KBM-7 (cell line): ENCODE data around the gene METTL16.

Experiments used
- DNase-seq: peaks from one replicate; pipeline ENCODE4 v3.0.0-alpha.2; 2015
- in situ Hi-C: fragments of 300-500 bp; cut with MboI; formaldehyde crosslinking; loops from 2 replicates; pipeline ENCODE4 v1.14.3; 2020; ENCODE audit warnings: low sequenced_read_pairs, low pct_unique_long_range_greater_than_20kb, mixed read lengths

The METTL16 gene

DNA sequence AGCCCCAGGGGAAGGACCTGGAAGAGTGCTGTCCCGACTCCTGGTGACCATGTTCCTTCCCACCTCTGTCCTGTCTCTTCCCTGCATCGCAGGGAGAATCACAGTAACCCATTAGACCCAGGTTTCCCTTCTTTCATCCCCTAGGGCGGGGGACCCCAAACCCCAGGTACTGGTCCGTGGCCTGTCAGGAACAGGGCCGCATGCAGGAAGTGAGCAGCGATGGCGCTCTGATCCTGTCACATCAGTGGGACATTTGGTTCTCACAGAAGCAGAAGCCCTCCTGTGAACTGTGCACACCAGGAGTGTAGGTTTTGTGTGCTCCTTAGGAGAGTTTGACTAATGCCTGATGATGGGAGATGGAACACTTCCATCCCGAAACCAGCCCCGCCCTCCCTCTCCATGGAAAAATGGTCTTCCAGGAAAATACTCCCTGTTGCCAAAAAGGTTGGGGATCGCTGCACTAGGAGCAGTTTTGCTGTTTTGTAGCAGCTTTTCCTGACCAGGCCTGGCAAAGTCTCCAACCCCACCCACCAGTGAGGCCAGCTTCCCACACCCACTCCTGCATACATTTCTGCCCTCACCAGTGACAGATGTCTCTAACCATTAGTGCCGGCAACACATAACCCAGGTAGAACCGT is 121.4 kb downstream of the METTL16 start:
- DNase-seq: no peak
- in situ Hi-C loops: no loop called here

- in situ Hi-C loops: no loop called here
- no peak for DNase-seq
Observed at GRCh38 chr17:2388683-2389055, 123.0 kb downstream of the METTL16 start.

DNA sequence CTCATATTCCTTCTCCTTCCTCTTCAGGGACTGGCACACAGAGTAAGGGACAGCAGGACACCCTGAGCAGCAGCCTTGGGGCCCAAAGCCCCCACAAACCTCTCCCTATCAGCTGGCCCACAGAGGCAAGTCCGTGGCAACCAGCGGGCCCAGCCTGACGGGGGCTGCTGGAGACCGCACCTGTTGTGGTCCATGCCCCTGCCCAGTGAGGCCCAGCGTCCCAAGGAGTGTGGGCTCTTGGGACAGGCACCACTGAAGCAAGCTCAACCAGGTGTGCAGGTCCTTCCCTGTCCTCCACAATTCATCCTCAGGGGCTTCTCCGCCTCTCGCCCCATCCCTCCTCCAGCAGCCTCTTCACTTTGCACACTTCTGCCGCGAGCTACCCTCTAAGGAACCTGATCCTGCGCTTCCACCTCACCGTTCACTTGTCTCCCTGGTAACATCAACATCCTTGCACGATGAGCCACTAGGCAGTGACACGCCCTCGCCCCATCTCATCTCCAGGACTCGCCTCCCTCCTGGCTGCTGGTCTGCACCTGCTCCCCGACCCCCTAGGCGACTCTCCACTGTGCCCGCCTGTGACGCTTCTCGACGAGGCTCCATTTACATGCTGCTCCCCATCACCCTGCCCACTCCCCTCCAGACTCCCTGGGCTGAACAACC is 123.5 kb downstream of the METTL16 start:
- in situ Hi-C loops: no loop called here
- no peak for DNase-seq

DNA sequence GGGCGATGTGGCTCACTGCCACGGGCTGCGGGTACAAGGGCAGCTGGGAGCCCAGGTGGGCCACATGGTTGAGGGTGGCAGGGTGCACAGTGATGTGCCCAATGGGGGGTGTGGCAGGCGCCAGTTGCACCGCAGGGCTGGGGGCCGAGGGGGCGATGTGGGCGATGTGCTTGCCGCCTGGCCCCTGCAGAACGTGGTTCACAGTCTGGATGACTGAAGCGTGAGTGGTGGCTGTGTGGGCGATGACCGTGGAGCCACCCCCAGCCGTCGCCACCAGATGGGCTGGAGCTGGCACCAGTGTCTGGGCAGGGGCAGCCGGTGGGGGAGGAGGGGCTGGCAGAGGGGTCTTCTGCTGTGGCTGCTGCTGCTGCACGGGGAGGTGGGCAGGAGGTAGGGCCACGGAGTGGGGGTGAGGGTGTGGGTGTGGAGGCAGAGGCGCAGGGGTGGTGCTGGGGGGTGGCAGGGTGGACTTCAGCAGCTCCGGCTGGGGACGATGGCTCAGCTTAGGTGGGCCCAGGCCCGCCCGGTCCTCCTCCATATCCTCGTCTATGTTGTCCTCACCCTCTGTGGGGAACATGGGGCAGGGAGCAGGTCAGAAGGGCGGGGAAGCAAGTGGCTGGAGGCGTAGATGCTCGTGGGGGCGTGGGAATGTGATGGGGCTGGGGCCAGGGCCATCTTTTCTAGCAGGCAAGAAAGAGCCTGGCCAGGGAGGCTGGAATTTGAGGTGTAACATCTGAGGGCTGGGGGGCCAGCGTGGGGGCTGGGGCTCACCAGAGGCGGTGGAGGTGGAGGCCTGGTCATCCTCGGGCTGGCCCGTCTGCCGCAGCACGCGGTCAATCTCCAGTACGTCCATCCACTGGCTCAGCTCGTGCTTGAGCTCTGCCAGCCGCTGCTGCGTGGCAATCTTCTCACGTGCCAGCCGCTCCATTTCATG is 124.3 kb downstream of the METTL16 start:
- in situ Hi-C loops: no loop called here
- DNase-seq: no peak

DNA sequence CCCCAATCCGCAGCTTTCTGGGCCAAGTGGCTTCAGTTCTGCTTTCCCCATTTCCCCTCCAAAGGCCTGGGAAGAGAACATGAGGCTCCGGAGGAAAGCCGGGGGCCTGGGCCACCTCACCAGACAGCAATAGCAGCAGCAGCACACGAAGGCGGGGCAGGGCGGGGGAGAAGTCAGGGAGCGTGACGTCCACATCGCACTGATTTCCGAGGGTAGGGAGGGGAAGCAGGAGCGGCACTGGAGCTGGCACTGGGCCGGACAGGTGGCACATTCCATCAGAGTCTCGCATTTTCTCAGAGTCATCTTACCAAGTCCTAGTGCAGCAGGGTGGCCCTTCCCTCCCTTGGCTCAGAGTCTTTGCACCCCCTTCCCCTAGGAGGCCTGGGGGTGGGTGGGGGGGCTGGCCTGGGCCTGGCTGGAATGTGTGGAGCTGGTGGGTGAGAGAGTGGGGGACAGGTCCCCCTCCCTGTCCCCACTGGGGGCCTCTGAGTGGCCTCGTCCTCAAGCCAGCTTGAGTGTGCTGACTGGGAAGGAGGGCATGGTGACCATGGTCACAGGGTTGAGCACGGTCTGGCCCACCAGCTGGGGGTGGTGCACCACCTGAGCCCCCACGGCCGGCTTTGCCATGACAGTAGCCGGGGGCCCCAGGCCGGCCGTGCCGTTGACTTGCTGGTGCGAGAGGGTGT is 125.1 kb downstream of the METTL16 start:
- in situ Hi-C loops: no loop called here
- DNase-seq: no peak

DNA sequence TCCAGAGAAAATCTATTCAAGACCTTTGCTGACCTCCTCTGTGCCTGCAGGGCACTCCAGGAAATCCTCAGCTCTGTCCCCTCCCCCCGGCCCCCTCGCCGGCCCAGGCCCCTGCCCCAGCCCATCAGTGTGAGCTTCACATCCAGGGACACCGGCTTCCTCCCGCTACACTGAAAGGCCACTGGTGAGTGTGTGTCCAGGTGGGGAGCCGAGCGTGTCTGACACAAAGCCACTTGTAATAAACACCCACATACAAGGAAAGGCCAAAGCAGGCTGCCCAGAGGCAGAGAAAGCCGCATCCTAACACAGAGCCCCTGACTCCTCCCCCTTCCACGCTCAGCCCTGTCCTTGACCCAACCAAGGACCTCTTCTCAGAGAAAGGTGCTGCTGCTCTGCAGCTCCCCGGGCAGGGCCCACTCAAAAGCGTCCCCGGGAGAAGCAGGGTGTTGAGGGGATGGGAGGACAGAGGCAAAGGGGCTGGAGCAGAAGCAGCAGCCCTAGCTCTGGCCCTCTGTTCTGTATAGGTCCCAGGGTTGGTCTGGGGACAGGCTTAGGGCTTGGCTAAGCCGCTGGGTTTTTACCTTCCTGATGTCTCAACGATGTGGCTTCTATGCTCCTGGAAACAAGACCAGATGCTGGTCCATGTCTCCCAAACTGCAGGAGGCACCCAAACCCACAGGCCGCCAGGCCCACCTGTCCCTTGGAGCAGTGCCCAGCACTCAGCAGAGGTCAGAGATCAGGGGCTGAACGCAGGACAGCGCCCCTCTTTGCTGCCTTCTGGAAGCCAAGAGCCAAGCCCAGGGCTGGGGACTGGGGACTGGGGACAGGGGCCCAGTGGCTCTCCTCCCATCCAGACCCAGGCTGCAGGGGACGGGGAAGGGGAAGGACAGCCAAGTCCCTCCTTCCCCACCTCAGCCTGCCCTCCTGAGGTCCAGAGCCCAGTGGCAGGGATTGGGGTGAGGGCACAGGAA is 126.2 kb downstream of the METTL16 start:
- DNase-seq: no peak
- in situ Hi-C loops: no loop called here

DNA sequence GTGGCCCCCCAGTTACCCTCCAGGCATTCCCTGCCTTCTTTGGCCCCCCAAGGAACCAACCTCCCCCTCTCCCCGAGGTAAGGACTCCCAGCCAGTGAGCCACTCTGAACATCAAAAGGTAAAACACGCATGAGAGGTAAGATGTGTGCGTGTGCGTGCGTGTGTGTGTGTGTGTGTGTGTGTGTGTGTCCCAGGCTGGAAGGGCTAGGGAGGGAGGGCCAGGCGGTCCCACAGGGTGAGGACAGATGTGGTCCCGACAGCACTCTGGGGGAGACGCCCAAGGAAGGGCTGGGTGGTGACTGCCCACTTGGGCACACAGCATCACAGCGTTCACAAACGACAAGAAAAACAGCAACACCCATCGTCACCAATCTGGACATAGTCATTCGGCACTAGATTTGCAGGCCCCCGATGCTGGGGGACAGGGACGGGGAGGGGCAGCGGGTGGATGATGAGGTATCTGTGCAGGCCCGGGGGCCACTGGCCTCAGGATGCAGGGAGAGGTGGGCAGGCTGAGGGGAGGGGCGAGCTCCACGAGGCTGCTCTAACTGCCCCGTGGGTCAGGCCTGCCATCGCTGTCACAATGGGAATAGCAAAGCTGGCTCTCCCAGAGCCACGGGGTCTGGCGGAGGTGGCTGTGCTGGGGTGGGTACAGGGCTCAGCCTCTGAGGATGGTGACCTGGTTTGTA is 127.1 kb downstream of the METTL16 start:
- in situ Hi-C loops: no loop called here
- no peak for DNase-seq

GRCh38 chr17:2383628-2384167 is 128.0 kb downstream of the METTL16 start:
- no peak for DNase-seq
- in situ Hi-C loops: no loop called here

DNA sequence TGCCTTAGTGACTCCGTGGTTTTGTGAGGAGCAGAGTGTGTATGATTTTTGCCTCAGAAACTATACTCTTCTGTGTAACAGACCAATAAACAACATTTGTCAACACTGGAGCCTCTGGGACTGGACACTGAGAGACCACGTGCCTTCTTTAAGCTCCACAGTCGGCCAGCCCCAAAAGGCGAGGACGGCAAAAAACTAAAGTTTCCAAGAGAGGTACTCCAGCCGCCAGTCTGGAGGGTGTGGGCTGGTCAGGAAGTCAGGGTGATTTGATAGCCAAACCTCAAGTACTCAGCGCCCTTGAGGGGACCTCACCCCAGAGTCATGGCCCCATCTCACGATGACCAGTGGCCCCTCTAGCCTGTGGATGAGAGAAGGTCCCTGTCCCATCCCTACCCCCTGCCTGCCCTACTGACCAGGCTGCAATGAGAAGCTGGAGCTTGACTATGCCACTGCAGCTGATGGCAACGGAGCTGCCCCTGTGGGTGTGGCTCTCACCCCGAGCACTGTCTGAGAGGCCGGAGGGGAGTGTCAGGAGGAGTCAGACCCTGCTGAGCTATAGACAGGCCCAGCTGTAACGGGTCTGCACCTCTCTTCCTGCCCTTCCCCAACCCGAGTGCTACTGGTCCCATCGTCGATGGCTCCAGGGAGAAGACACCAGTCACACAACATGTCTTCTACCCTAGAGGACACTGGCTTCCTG is 130.6 kb downstream of the METTL16 start:
- DNase-seq: no peak
- in situ Hi-C loops: no loop called here

DNA sequence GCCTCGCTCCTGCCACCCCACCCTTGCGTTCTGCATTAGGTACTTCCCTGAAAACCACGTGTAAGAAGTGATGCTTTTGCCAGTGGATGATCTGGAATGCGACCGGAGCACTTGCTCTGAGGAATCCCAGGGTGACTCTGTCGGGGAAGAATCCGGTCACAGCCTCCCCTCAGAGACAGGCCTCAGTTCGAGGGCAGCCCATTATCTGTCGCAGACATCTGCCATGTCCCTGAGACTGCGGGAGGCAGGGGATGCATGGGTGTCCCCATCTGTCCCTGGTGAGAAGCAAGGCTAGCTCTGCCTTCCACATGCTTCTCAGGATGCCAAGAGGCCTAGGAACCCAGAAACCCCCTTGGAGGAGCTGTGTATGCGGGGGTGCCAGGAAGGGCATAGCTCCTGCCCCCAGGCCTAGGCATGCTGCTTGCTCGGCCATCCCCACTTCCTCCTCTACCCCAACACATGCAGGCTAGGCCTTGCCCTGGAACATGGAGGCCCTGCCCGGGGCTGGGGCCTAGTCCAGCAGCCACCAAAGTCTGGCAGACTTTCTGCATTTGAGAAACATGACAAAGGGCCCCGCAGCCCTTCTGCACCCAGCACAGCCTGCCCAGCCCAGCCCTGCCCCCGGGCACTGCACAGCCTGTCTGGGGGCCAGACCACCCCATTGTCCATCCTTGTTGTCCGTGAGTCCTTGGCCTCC is 131.3 kb downstream of the METTL16 start:
- no peak for DNase-seq
- in situ Hi-C loops: no loop called here

DNA sequence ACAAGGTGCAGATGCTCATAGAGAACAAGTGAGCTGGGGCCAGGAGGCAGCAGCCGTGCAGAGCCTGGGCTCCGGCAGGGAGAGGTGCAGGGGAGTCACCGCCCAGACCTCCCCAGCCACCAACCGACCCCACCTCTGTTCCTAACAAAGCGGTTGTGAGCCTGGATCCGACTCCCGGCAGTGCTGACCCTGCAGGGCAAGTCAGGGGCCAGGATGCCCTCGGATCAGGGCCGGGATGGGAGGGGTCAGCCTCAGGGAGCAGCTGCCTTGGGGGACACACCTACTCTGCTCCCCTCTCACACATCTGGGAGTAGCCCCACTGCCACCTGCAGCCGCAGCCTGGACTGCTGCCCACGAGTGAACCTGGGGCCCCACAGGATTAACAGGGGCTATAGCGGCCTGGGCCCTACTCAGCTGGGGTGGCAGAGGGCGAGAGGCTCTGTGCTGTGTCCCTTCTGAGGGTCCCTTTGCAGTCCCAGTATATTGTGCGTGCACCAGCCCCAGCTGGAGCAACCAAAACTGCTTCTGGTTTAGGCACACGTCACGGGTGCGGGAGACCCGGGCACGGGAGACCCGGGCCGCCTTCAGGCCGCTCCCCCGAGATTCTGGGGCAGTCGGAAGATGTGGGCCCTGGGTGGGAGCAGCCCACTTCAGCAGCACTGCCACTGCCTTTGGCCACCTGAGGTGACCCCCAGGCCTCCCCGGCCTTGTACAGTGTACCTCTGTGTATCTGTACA is 132.0 kb downstream of the METTL16 start:
- no peak for DNase-seq
- in situ Hi-C loops: no loop called here

DNA sequence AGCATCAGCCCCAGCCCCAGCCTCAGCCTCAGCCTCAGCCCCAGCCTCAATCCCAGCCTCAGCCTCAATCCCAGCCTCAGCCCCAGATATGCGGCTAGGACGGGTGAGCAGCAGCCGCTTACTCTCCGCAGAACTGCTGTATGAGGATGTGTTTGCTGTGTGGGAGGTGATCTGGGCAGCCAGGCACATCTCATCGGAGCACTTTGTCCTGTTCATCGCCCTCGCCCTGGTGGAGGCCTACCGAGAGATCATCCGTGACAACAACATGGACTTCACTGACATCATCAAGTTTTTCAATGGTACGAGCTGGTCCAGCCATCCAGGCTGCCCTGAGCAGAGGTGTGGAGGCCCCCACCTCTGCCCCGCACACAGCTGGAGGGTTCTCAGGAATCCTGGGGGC is 132.8 kb downstream of the METTL16 start:
- no peak for DNase-seq
- in situ Hi-C loops: no loop called here

DNA sequence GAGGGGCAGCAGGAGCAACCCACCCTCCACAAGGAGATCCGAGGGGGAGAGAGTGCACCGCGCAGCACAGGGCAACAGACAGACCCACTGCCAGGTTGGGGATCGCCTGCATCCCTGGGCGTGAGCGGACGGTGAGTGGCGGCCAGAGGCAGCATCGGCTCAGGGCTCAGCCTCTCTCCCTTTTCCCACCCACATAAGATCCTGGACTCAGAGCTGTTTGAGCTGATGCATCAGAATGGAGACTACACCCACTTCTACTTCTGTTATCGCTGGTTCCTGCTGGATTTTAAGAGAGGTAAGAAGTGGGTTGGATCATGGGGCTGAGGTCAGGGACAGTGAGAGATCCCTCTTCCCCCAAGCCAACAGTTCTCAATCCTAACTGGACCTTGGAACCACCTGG is 134.0 kb downstream of the METTL16 start:
- DNase-seq: no peak
- in situ Hi-C loops: no loop called here

DNA sequence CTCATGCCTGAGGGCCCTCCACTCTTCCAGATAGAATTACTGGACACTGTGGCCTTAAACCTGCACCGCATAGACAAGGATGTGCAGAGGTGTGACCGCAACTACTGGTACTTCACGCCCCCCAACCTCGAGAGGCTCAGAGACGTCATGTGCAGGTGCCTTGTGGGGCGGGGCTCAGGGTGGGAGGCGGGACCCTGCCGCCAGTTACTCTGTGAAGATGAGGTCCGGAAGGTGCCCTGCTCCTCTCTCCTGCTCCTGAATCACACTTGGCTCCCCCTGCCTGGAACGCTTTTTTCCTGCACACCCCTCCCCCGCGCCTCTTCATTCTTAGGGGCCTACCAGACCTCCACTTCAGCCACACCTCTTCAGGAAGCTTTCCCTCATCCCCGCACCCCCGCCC is 135.6 kb downstream of the METTL16 start:
- in situ Hi-C loops: no loop called here

GRCh38 chr17:2375406-2375805 is 136.3 kb downstream of the METTL16 start:
- DNase-seq: no peak
- in situ Hi-C loops: no loop called here

More for the DNA sequence above, 135.6 kb downstream of the METTL16 start:
- DNase-seq: no peak
